ENCODE data around the gene KCNH2. TPM values are rescaled to one million over a fixed set of nuclear protein-coding genes. Genes with fewer than 3 reads are reported as not detected.

Gene KCNH2
- total and polyA plus RNA-seq, 2 experiments from 2014 or later, result 2.6 to 14.7 TPM

DNA sequence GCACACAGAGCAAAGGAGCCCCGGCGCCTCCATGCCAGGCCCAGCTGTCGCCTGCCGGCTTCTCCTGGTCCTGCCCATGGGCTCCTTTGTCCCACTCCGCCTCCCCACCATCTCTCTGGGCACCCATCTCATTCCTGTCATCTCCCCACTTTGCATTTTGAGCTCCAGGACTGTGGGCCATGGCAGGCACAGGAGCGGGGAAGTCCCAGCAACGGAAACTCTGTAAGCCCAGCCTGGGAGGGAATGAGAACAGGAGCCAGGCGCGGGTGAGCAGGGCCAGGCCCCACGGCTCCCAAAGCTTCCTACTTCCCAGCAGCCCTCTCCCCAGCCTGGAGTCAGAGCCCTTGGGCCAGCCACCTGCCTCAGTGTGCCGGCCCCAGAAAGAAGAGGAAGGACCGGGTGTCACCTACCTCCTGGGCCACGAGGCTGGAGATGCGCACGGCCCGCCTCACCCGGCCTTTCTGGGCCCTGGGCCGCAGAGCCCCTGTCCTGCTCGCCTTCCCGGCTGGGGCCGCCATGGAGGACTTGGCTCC is 23.1 kb downstream of the KCNH2 start:
- Histone ChIP-seq H3K27me3 (ENCODE audit: insufficient read depth) (peaks cover 32% of the 10 kb centered on the region), H3K27ac (ENCODE audit: low read depth) (no peak overlapping the region), H3K36me3 (ENCODE audit: insufficient read depth) (no peaks in the 10 kb centered on the region), H3K4me1 (ENCODE audit: insufficient read depth) (peaks cover 3% of the 10 kb centered on the region), H3K79me2 (replicated peaks; ENCODE audit: insufficient read depth) (no peaks in the 10 kb centered on the region), H2AFZ (no peak overlapping the region), H4K20me1 (replicated peaks; ENCODE audit: insufficient read depth) (no peaks in the 10 kb centered on the region), H3F3A (replicated peaks; ENCODE audit: low read depth) (no peaks in the 10 kb centered on the region), H3K9me2 (ENCODE audit: insufficient read depth) (no peaks in the 10 kb centered on the region), H3K4me2 (0 out of 2 replicates have a peak overlapping the region, but pooled peaks have one; percentile 26), H3K4me3 (no peak overlapping the region)
- ATAC-seq (peak; percentile 38), DNase-seq (ENCODE audit: low spot score) (peak; percentile 36)
- Mint-ChIP-seq H3K27ac (no peak overlapping the region), H3K9me3 (no peaks in the 10 kb centered on the region), H3K27me3 (ENCODE audit: insufficient read depth, low read depth, poor library complexity) (peaks cover 15% of the 10 kb centered on the region), H3K36me3 (ENCODE audit: low read depth) (no peaks in the 10 kb centered on the region), H3K4me1 (peaks cover 13% of the 10 kb centered on the region; the same call in 2 of the 3 replicates), H3K4me3 (no peak overlapping the region)
- TF ChIP-seq REST (IDR thresholded peaks at IDR 0.05; ENCODE audit: unreplicated experiment), result no peak
- TF ChIP-seq ZNF114 (CRISPR knock-in tag; IDR thresholded peaks at IDR 0.05), result no peak
- TF ChIP-seq, protein P1, sequence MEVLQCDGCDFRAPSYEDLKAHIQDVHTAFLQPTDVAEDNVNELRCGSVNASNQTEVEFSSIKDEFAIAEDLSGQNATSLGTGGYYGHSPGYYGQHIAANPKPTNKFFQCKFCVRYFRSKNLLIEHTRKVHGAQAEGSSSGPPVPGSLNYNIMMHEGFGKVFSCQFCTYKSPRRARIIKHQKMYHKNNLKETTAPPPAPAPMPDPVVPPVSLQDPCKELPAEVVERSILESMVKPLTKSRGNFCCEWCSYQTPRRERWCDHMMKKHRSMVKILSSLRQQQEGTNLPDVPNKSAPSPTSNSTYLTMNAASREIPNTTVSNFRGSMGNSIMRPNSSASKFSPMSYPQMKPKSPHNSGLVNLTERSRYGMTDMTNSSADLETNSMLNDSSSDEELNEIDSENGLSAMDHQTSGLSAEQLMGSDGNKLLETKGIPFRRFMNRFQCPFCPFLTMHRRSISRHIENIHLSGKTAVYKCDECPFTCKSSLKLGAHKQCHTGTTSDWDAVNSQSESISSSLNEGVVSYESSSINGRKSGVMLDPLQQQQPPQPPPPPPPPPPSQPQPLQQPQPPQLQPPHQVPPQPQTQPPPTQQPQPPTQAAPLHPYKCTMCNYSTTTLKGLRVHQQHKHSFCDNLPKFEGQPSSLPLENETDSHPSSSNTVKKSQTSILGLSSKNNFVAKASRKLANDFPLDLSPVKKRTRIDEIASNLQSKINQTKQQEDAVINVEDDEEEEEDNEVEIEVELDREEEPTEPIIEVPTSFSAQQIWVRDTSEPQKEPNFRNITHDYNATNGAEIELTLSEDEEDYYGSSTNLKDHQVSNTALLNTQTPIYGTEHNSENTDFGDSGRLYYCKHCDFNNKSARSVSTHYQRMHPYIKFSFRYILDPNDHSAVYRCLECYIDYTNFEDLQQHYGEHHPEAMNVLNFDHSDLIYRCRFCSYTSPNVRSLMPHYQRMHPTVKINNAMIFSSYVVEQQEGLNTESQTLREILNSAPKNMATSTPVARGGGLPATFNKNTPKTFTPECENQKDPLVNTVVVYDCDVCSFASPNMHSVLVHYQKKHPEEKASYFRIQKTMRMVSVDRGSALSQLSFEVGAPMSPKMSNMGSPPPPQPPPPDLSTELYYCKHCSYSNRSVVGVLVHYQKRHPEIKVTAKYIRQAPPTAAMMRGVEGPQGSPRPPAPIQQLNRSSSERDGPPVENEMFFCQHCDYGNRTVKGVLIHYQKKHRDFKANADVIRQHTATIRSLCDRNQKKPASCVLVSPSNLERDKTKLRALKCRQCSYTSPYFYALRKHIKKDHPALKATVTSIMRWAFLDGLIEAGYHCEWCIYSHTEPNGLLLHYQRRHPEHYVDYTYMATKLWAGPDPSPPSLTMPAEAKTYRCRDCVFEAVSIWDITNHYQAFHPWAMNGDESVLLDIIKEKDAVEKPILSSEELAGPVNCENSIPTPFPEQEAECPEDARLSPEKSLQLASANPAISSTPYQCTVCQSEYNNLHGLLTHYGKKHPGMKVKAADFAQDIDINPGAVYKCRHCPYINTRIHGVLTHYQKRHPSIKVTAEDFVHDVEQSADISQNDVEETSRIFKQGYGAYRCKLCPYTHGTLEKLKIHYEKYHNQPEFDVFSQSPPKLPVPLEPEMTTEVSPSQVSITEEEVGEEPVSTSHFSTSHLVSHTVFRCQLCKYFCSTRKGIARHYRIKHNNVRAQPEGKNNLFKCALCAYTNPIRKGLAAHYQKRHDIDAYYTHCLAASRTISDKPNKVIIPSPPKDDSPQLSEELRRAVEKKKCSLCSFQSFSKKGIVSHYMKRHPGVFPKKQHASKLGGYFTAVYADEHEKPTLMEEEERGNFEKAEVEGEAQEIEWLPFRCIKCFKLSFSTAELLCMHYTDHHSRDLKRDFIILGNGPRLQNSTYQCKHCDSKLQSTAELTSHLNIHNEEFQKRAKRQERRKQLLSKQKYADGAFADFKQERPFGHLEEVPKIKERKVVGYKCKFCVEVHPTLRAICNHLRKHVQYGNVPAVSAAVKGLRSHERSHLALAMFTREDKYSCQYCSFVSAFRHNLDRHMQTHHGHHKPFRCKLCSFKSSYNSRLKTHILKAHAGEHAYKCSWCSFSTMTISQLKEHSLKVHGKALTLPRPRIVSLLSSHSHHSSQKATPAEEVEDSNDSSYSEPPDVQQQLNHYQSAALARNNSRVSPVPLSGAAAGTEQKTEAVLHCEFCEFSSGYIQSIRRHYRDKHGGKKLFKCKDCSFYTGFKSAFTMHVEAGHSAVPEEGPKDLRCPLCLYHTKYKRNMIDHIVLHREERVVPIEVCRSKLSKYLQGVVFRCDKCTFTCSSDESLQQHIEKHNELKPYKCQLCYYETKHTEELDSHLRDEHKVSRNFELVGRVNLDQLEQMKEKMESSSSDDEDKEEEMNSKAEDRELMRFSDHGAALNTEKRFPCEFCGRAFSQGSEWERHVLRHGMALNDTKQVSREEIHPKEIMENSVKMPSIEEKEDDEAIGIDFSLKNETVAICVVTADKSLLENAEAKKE (CRISPR knock-in tag; IDR thresholded peaks at IDR 0.05), result no peak
- no peak for TF ChIP-seq NANOG (IDR thresholded peaks at IDR 0.05; ENCODE audit: borderline replicate concordance)
- no peak for TF ChIP-seq EZH2 (IDR thresholded peaks at IDR 0.05; ENCODE audit: low read depth, unreplicated experiment)
- no peak for TF ChIP-seq CREB1 (CRISPR knock-in tag; IDR thresholded peaks at IDR 0.05; ENCODE audit: low read depth)
- TF ChIP-seq, protein P2, sequence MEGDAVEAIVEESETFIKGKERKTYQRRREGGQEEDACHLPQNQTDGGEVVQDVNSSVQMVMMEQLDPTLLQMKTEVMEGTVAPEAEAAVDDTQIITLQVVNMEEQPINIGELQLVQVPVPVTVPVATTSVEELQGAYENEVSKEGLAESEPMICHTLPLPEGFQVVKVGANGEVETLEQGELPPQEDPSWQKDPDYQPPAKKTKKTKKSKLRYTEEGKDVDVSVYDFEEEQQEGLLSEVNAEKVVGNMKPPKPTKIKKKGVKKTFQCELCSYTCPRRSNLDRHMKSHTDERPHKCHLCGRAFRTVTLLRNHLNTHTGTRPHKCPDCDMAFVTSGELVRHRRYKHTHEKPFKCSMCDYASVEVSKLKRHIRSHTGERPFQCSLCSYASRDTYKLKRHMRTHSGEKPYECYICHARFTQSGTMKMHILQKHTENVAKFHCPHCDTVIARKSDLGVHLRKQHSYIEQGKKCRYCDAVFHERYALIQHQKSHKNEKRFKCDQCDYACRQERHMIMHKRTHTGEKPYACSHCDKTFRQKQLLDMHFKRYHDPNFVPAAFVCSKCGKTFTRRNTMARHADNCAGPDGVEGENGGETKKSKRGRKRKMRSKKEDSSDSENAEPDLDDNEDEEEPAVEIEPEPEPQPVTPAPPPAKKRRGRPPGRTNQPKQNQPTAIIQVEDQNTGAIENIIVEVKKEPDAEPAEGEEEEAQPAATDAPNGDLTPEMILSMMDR (conservative IDR thresholded peaks at IDR 0.05; ENCODE audit: low read depth in 2 of 2), result no peak
- no peak for TF ChIP-seq ZNF331 (CRISPR knock-in tag; IDR thresholded peaks at IDR 0.05; ENCODE audit: low read depth)
- no peak for TF ChIP-seq JUNB (IDR thresholded peaks at IDR 0.05; ENCODE audit: unreplicated experiment)
- TF ChIP-seq ETS1 (IDR thresholded peaks at IDR 0.05), result no peak
- no peak for TF ChIP-seq POLR2AphosphoS5 (IDR thresholded peaks at IDR 0.05; ENCODE audit: low read depth)
- TF ChIP-seq STAT1 (IDR thresholded peaks at IDR 0.05; ENCODE audit: unreplicated experiment), result no peak
- TF ChIP-seq EZH2phosphoT487 (IDR thresholded peaks at IDR 0.05; ENCODE audit: unreplicated experiment), result no peak

Data from GM23338 (cell line).